GM21367 (cell line): Measurements from ENCODE around the gene ELL.
"Not testable (repeated sequence)": the region's sequence is repeated elsewhere in the genome, so short reads cannot be mapped to it uniquely, and the experiment has no call there.

ENCODE experiments used
- ATAC-seq: cut with Tn5 transposase; IDR thresholded peaks from one replicate; pipeline ENCODE4 v1.9.1; 2021; ENCODE audit not compliant: unreplicated experiment

Gene ELL

GRCh38 chr19:18405754-18406153 lies 116.1 kb downstream of the ELL start:
- ATAC-seq = not testable (repeated sequence)

- not testable (repeated sequence) for ATAC-seq
Observed at GRCh38 chr19:18402455-18403248, 119.2 kb downstream of the ELL start.

GRCh38 chr19:18401580-18402112 lies 120.2 kb downstream of the ELL start:
- no peak for ATAC-seq

- ATAC-seq = no peak
Observed at GRCh38 chr19:18399008-18399407, 122.9 kb downstream of the ELL start.

GRCh38 chr19:18397242-18398202 lies 124.3 kb downstream of the ELL start, which contains the start of gene LRRC25:
Gene LRRC25 (minus strand): TSS chr19:18397622. CDS start chr19:18396963, 659 bp downstream.
- no peak for ATAC-seq

GRCh38 chr19:18396471-18397241 lies 125.2 kb downstream of the ELL start:
- ATAC-seq = no peak

GRCh38 chr19:18393836-18394235 lies 128.0 kb downstream of the ELL start:
- no peak for ATAC-seq

- ATAC-seq = no peak
Observed at GRCh38 chr19:18392926-18393325, 128.9 kb downstream of the ELL start.
